Frontal cortex (tissue), 4 donors: Measurements from ENCODE around the gene BEAN1. TPM values are rescaled to one million over a fixed set of nuclear protein-coding genes. Genes with fewer than 3 reads are reported as not detected.

Experiments
- DNase-seq, 2 donors: peaks; one replicate each; pipeline ENCODE4 v3.0.0; 2012; ENCODE audit warnings: low spot score in 2 of 2
- FAIRE-seq: peaks from 2 replicates; lab custom pipeline; 2012; peaks lifted over from hg19 to GRCh38; lab: Jason Lieb, UNC
- total RNA-seq: library from RNA; depleted of rRNA; stranded (reverse); fragments of >200 nt; gene quantifications from one replicate; pipeline ENCODE4 v1.2.3, GENCODE V29; 2014
- donor health status: control.
- donor health status: control.
- donor health status: control.

Gene BEAN1
- 4.5 TPM for total RNA-seq

DNA sequence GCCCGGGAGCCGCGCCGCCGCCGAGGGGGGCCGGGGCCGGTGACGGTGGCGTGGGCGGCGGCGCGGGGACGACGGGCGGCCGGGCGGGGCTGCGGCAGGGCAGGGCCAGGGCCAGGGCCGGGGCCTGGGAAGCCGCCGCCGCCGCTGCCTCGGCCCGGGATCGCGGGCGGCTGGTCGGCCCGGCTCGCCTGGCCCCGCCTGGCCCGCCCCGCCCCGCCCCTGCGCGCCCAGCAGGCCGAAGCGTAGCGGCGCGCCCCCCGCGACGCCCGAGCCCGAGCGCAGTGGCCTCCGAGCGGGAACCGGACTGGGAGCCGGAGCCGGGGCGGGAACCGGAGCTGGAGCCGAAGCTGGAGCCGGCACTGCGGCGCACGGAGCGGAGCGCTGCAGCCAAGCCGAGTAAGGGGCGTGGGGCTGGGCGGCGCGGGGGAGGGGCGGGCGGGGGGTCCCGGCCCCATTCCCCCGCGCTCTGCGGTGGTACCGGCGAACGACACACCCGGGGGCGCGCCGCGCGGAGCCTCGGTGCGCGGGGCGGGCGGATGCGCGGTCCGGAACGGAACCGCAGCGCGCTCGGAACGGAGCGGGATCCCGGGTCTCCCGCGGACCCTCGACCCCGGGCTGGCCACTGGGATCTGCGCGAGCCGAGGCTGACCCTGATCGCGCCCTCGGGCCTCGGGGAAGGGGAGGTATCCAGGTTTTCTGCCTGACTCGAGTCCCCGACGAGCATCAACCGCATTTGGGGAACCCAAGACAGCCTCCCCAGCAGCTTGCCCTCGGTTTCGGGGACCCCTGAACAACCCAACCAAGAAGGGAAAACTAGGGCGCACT lies at the start of gene BEAN1:
TSS of gene BEAN1 (plus strand) at position 260 of the 825 bp plus-strand sequence. CDS start 10,382 bp downstream, outside the sequence.
- DNase-seq: peak; percentile 58 to 61
- FAIRE-seq: no peak

GRCh38 chr16:66377324-66377723 lies 49.8 kb upstream of the BEAN1 start:
- DNase-seq (no peak), FAIRE-seq (no peak)

- FAIRE-seq: no peak
- DNase-seq: no peak
Observed at GRCh38 chr16:66378741-66379570, 48.1 kb upstream of the BEAN1 start.

DNA sequence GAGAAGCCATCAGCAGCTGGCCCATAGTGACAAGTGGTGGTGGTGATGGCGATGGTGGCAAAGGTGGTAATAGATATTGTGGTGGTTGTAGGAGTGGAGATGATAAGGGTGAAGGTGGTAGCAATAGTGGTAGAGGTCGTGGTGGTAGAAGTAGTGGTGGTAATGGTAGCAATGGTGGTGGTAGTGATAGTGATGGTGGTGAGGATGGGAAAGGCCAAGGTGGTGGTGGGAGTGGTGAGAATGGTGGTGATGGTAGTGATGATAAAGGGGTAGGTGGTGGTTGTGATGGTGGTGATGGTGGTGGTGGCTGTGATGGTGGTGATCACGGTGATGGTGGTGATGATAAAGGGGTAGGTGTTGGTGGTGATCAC lies 47.5 kb upstream of the BEAN1 start:
- DNase-seq (no peak), FAIRE-seq (no peak)

GRCh38 chr16:66380421-66380820 lies 46.7 kb upstream of the BEAN1 start:
- no peak for FAIRE-seq

DNA sequence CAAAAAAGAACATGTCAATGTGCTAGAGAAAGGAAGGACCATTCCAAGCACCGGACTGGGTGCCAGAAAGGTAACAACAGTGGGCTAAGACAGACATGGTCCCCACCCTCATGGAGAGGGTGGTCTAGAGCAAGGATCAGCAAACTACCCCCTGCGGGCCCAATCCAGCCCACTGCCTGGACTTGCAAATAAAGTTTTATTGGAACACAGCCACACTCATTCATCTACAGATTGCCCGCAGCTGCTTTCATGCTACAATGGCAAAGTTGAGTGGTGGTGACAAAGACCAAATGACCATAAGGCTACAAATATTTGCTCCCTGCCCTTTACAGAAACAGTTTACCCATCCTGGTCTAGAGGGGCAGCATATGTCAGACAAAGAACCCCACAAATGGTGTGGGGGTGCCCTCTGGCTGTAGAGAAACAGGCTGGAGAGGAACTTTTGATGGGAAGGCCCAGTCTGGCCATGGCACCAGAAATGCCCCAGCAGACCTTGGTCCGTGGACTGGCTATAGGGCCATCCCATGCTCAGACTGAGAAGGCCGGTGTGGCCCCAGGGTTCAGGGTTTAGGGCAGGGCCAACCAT lies 45.4 kb upstream of the BEAN1 start:
- DNase-seq (no peak), FAIRE-seq (no peak)

More at GRCh38 chr16:66380421-66380820, 46.7 kb upstream of the BEAN1 start:
- DNase-seq: no peak

GRCh38 chr16:66382171-66382965 lies 44.7 kb upstream of the BEAN1 start:
- FAIRE-seq (no peak), DNase-seq (no peak)

DNA sequence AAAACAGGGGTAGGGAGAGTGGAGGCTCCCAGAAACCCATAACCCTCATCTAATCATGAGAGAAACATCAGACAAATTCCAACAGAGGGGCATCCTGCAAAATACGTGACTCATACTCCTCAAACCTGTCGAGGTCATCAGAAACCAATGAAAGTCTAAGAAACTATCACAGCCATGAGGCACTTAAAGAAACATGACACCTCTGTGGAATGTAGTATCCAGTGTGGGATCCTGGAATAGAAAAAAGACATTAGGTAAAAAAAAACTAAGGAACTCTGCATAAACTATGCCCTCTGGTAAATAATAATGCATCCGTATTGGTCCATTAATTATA lies 44.2 kb upstream of the BEAN1 start:
- DNase-seq (no peak), FAIRE-seq (no peak)

- no peak for DNase-seq
- FAIRE-seq: no peak
Observed at GRCh38 chr16:66383551-66383950, 43.5 kb upstream of the BEAN1 start.

DNA sequence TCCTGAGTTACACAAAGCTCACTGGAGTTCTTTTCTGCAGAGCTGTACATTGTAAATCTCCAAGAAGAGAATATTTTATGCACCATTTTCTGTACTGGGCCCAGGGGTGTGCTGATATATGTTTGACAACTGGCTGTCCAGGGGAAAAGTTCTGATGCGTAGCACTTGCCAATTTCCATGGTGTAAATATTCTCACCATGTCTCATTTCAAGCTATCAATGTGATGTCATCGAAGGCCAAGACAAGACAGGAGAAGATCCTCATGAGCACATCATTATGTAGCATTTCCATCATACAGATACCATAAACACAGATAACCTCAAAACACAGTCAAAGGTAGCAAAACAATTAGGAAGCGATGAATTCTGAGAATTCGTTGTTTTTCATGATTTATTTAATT lies 41.7 kb upstream of the BEAN1 start:
- DNase-seq (no peak), FAIRE-seq (no peak)

- DNase-seq (no peak), FAIRE-seq (no peak)
Observed at GRCh38 chr16:66386629-66387622, 40.2 kb upstream of the BEAN1 start.

GRCh38 chr16:66387817-66388332 lies 39.2 kb upstream of the BEAN1 start:
- no peak for DNase-seq
- no peak for FAIRE-seq

GRCh38 chr16:66388350-66389139 lies 38.5 kb upstream of the BEAN1 start:
- DNase-seq: no peak
- FAIRE-seq: no peak

- no peak for DNase-seq
- no peak for FAIRE-seq
Observed at GRCh38 chr16:66389256-66390176, 37.6 kb upstream of the BEAN1 start.

- FAIRE-seq (no peak), DNase-seq (no peak)
Observed at GRCh38 chr16:66390346-66391108, 36.6 kb upstream of the BEAN1 start.
